NCI-H2171 treated with DMSO at 0.1 percent for 48 hours (cell line): ENCODE results near the gene BRI3.

Experiments used
- DNase-seq: peaks from one replicate; lab custom pipeline; 2025; lab: John Stamatoyannopoulos, UW

Gene BRI3

GRCh38 chr7:98252425-98253054 is 28.9 kb upstream of the BRI3 start:
- no peak for DNase-seq

GRCh38 chr7:98254516-98254915 is 27.0 kb upstream of the BRI3 start:
- no peak for DNase-seq

GRCh38 chr7:98254951-98255610 is 26.4 kb upstream of the BRI3 start:
- no peak for DNase-seq

- DNase-seq: peak; percentile 95
These were observed 25.1 kb upstream of the BRI3 start for GRCh38 chr7:98256431-98256830.

GRCh38 chr7:98257701-98258100 is 23.8 kb upstream of the BRI3 start:
- no peak for DNase-seq

GRCh38 chr7:98265841-98266271 is 15.6 kb upstream of the BRI3 start:
- DNase-seq: no peak

GRCh38 chr7:98266840-98267239 is 14.6 kb upstream of the BRI3 start:
- DNase-seq: peak; percentile 26

- no peak for DNase-seq
These were observed 14.2 kb upstream of the BRI3 start for GRCh38 chr7:98267303-98267702.

- DNase-seq: no peak
These were observed 5.2 kb upstream of the BRI3 start for GRCh38 chr7:98276241-98276761.

- peak; percentile 20 for DNase-seq
These were observed 3.1 kb upstream of the BRI3 start for GRCh38 chr7:98278408-98278807.

GRCh38 chr7:98278936-98279335 is 2.5 kb upstream of the BRI3 start:
- peak; percentile 20 for DNase-seq

GRCh38 chr7:98280296-98280695 is 1.2 kb upstream of the BRI3 start:
- no peak for DNase-seq

GRCh38 chr7:98281757-98282606 is 496 bp downstream of the BRI3 start:
- DNase-seq: no peak

GRCh38 chr7:98282703-98283102 is 1.2 kb downstream of the BRI3 start:
- DNase-seq: no peak

GRCh38 chr7:98283127-98283886 is 1.8 kb downstream of the BRI3 start:
- DNase-seq: no peak

- DNase-seq: no peak
These were observed 2.4 kb downstream of the BRI3 start for GRCh38 chr7:98283887-98284222.

GRCh38 chr7:98284335-98285036 is 3.0 kb downstream of the BRI3 start:
- no peak for DNase-seq

- no peak for DNase-seq
These were observed 3.9 kb downstream of the BRI3 start for GRCh38 chr7:98285157-98286092.

GRCh38 chr7:98286093-98286539 is 4.6 kb downstream of the BRI3 start:
- DNase-seq: no peak
